ENCODE results near the gene PC.
A peak's percentile ranks its signal among the peaks of the same experiment; 100 is the strongest.
"Not testable (repeated sequence)": the region's sequence is repeated elsewhere in the genome, so short reads cannot be mapped to it uniquely, and the experiment has no call there.

PC gene

DNA sequence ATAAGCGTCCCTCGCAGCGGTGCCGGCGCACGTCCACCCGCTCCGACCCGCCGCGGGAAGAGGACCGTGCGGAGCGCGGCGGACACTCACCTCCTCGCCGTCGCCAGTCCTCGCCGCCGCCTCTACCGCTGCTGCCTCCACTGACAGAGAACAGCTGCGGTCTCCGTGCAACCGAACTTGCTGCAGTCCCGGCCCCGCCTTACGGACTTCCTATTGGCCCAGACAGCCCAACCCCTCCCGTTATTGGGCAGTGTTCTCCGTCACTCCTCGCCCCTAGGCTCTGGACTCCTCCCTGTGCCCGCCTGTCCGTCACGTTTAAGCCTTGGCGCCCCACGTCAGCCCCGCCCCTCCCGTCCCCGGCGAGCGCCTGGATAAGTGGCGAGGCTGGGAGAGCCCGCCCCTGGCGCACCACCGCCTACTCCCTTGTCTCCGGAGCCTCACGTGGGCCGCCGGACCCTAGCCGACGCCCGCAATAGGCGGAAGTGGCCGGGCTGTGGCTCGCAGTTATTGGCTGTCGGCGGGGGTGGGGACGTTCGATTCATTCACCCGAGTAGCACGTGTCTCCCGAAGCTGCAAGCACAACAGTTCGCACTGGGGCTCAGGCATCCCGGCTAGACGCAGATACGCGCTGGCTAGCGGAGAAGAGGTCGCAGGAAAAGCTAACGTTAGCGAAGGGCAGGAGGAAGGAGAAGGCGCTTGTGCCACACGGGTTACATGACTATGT lies at the start of gene PC:
Gene PC, minus strand, starts transcription at position 152 of the 724 bp plus-strand sequence. CDS start 86,224 bp downstream, outside the sequence.
- peak; percentile 99 for DNase-seq

DNA sequence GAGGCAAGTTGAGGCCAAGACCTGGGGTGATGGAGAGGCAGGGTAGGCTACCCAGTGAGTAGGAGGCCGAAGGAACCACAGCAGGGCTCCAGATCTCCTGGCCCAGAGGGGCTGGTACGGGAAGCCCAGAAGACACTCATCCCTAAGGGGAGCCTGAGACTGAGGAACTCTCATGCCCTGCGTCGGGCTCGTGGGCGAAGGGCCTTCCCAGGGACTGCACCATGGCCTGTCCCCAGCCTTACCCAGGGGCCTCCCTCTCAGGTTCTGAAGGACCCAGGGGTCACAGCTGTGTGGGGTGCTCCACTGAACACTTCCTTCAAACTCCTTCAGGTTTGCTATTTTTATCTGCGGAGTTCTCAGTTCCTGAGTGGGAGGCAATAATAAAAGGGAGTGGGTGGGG lies 48.9 kb upstream of the PC start:
- DNase-seq: no peak

GRCh38 chr11:67006029-67006884 lies 48.1 kb upstream of the PC start:
- peak in 1 of 2 experiments; percentile 28 for DNase-seq

DNA sequence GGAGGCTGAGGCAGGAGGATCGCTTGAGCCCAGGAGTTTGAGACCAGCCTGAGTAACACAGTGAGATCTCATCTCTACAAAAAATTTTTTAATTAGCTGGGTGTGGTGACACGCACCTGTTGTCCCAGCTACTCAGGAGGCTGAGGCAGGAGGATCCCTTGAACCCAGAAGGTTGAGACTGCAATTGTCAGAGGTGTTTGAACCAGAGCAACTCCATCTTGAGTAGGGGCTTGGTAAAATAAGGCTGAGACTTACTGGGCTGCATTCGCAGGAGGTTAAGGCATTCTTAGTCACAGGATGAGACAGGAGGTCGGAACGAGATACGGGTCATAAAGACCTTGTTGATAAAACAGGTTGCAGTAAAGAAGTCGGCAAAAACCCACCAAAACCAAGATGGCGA lies 47.0 kb upstream of the PC start:
- not testable (repeated sequence) for DNase-seq

DNA sequence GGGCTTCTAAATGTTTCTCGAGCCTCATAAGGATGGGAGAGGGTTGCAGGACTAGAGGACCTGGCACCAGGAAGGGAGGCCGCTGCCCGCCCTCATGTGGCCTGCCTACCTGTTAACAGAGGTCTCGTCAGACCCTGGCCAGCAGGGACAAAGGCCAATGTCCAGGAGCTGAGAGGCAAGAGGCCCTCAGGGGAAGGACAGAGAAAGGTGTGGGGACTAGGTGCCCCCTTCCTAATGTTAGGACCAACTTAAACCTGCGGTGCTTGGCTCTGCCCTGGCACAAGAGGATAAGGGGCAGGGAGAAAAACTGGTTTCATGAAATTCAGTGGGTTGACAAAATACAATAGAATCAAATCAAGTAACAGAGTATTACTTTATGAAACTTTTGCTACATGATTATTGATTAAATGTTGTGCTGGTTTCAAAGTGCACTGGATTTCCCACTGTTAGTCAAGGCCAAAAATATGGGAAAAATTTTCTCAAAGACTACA lies 44.8 kb upstream of the PC start:
- DNase-seq: no peak

- DNase-seq: no peak
Observed at GRCh38 chr11:67002297-67002913, 44.2 kb upstream of the PC start.

GRCh38 chr11:67001332-67001731 lies 43.1 kb upstream of the PC start:
- DNase-seq: no peak

GRCh38 chr11:66999555-66999954 lies 41.4 kb upstream of the PC start:
- DNase-seq: no peak

DNA sequence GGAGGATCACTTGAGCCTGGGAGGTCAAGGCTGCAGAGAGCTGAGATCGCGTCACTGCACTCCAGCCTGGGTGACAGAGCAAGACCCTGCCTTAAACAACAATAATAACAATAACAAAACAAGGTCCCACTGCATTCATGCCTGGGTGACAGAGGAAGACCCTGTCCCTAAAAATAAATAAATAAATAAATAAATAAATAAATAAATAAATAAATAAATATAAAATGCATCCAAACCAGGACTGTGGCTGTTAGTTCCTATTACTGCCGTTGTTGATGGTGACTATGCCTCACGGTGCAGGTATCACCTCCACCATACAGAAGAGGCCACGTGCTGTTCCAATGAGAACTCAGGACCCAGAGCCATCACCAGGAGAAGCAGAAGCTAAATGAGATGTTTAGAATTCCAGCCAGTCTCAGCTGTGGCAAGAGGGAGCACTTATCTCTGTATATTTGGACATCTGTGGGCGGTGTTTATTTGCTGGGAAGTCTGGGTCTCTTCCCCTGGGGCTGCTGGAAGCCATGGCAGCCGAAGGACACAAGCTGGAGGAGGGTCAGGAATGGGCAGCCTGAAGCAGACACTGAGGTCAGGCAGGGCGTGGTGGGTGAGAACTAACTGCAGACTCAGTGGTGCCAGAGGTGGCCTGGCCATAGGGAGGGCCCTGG lies 38.6 kb upstream of the PC start:
- no peak for DNase-seq

DNA sequence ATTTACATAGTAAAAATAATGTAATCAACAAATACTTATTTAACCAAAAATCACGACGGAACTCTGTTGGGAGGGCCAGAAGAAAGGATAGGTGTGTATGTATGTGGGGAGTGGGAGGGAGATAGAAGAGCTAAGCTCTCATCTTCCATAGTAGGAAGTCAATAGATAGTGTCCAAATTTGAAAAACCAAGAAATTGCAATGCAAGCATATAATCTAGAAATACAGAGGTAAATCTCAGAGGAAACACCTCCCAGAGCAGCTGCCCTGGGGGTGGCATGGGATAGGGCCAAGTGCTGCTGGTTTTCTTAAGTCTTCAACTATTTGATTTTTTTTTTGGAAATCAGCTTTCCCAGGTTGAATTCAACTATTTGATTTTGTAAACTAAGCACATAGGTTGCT lies 33.9 kb upstream of the PC start:
- DNase-seq: no peak

- not testable (repeated sequence) for DNase-seq
Observed at GRCh38 chr11:66989360-66989759, 31.2 kb upstream of the PC start.

DNA sequence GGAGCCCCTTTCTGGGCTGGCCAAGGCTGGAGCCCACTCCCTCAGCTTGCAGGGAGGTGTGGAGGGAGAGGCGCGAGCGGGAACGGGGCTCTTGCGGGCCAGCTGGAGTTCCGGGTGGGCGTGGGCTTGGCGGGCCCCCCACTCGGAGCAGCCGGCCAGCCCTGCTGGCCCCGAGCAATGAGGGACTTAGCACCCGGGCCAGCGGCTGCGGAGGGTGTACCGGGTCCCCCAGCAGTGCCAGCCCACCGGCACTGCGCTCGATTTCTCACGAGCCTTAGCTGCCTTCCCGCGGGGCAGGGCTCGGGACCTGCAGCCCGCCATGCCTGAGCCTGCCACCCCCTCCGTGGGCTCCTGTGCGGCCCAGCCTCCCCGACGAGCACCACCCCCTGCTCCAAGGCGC lies 30.6 kb upstream of the PC start:
- DNase-seq: not testable (repeated sequence)

DNA sequence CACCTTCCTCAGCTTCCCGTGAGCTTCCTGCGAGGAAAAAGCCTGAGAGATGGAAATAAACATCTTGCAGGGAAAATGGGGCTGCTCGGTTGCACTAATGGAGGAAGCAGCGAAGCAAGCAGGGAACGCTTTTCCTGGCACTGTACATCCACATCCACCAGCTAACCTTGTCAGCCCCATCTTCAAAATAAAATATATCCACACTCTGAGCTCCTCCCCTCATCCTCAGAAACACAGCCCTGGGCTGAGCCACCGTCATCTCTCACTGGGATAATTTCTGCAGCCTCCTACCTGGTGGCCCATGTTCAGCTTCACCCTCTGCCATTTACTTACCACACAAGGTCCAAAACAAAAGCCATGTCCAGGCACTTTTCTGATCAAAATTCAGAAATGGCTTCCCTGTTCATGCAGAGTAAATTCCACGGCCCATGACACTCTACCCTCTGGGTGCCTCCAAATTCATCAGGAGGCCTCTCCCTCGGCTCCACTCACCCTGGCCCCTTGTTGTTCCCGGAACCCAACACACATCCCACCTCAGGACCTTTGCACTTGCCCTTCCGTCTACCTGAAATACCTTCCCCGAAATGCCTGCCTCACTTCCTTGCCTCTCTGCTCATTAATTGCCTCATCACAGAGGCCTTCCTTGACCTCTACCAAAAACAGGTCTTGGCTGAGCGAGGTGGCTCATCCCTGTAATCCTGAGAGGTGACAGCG lies 29.9 kb upstream of the PC start:
- DNase-seq: no peak

- no peak for DNase-seq
Observed at GRCh38 chr11:66987158-66987620, 29.0 kb upstream of the PC start.

DNA sequence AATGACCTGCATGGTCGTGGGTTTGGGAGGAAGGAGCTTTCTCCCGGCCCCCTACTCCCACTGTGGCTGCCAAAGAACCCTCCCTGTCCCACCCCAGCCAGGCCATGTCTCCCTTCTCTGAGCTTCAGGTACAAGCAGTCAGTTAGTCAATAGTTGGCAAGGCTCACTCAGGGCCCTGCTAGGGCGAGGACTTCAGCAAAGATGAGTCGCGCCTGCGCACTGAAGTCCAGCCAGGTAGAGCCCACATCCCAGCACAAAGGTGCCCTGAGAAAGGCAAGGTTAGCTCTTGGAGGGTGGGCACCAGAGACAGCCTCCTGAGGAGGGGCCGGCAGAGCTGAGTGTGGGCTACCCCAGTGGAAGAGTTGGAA lies 28.0 kb upstream of the PC start:
- no peak for DNase-seq

- no peak for DNase-seq
Observed at GRCh38 chr11:66985508-66986177, 27.5 kb upstream of the PC start.

GRCh38 chr11:66983275-66983924 lies 25.2 kb upstream of the PC start:
- no peak for DNase-seq

DNA sequence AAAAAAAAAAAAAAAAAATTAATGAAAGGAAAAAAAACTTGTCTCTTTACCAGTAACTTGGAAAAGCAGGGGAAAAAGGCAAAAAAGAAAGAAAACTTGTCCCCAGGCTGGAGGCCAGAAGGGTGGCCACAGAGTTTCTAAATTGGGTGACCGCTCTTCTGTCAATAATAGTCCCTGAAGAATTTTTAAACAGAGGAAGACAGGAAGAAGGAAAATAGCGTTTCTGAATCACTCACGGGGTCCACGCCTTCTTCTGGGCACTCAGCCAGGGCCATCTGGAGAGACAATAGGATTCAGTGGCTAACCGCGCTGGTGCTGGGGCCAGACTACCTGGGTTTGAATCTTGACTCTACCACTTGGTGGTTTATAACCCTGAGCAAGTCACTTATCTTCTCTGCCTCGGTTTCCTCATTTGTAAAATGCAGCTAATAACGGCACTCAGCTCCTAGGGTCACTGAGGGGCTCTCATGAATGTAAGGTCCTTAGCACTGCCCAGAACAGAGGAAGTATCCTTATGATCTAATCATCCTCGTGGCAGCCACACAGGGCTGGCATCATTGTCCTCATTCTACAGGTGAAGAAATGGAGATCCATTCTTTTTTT lies 23.9 kb upstream of the PC start:
- peak; percentile 78 to 94 for DNase-seq

GRCh38 chr11:66979336-66979980 lies 21.3 kb upstream of the PC start:
- DNase-seq: peak in 1 of 2 experiments; percentile 36

- DNase-seq: no peak
Observed at GRCh38 chr11:66978717-66979116, 20.5 kb upstream of the PC start.

Measured in SW 1271 (cell line).